Germinal center (tissue), 1 donor: ENCODE data around the gene MICAL2.
"Not testable (repeated sequence)": the region's sequence is repeated elsewhere in the genome, so short reads cannot be mapped to it uniquely, and the experiment has no call there.

Source experiments
- DNase-seq: peaks from one replicate; pipeline ENCODE4 v3.0.0; 2012; ENCODE audit warnings: mixed read lengths, low spot score

Gene MICAL2

GRCh38 chr11:12135185-12135584, 24.8 kb downstream of the MICAL2 start:
- DNase-seq: no peak

GRCh38 chr11:12137005-12137690, 26.8 kb downstream of the MICAL2 start:
- no peak for DNase-seq

GRCh38 chr11:12137938-12138731, 27.7 kb downstream of the MICAL2 start:
- no peak for DNase-seq

DNA sequence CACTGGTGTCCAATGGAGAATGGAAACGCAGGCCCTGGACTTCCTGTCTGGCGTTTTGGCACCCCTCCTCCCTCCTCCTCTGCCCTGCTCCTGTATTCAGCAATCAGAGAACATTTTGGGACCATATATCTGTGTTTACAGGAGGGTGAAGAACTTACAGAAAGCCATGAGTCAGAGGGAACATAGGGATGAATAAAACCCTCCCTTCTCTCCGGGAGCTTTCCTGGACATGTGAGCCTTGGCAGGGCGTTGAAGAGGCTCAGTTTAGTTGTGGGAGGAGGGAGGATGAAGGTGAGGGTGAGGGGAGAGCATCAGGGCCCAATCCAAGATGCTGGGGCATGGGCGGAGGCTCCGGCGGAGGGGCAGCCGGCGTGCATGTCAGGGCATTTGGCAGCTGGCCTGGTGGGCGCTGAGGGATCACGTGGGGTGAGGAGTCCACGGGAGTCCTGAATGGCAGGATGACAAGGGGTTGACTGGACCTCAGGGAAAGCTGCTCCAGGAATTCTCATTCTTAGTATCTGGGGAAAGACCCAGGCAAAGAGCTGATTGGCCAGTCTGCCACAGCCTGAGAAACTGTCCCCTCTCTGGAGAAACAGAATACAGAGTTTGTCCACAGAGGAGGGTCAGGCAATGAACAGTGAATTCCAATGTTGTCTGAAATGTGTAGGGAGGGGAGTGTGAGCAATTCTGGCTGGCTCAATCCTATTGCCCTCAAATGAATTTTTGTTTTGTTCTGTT, 28.9 kb downstream of the MICAL2 start:
- no peak for DNase-seq

DNA sequence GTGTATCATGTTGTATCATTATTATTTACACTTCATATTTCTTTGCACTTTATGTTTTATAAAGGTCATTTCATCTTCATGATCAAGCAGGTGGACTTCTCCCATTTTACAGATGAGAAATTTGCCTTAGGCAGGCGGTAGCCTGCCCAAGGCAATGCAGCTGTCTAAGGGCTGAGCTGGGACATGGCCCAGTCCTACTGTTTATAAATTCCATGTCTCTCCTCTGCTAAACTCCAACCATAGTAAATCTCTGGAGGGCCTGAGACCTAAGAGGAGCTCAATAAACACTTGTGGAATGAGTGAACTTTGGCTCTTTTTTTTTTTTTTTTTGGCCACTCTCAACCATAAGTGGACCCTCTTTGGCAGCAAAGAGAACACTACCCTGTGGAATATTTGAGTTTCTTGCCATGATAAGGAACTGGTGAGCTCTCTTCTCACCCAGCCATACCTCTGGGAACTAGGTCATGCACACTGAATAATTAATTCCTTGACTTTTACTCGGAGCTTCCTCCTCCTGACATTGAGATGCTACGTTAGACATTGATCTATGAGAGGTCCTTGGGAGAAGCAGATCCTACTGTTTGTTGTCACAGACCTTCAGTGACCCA, 29.9 kb downstream of the MICAL2 start:
- no peak for DNase-seq

- no peak for DNase-seq
Observed at GRCh38 chr11:12141283-12141682, 30.9 kb downstream of the MICAL2 start.

GRCh38 chr11:12142176-12142575, 31.8 kb downstream of the MICAL2 start:
- DNase-seq: no peak

DNA sequence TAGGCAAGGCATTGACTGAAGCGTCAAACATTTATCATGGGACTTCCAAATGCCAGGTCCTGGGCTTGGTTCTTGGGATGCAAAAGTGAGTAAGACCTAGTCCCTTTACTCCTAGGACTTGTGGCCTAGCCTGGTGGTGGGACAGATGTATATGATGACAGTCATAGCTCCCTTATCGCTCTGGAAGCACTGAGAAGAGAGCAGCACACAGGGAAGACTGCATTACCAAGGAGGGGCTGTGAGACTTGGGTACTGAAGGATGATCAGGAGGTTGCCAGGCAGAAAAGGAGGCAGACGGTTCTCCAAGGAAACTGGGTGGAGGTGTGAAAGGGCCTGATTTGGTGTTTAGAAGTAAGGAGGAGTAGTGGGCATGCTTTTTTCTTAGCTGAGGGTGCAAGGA, 32.5 kb downstream of the MICAL2 start:
- DNase-seq: no peak

- no peak for DNase-seq
Observed at GRCh38 chr11:12143461-12144258, 33.3 kb downstream of the MICAL2 start.

DNA sequence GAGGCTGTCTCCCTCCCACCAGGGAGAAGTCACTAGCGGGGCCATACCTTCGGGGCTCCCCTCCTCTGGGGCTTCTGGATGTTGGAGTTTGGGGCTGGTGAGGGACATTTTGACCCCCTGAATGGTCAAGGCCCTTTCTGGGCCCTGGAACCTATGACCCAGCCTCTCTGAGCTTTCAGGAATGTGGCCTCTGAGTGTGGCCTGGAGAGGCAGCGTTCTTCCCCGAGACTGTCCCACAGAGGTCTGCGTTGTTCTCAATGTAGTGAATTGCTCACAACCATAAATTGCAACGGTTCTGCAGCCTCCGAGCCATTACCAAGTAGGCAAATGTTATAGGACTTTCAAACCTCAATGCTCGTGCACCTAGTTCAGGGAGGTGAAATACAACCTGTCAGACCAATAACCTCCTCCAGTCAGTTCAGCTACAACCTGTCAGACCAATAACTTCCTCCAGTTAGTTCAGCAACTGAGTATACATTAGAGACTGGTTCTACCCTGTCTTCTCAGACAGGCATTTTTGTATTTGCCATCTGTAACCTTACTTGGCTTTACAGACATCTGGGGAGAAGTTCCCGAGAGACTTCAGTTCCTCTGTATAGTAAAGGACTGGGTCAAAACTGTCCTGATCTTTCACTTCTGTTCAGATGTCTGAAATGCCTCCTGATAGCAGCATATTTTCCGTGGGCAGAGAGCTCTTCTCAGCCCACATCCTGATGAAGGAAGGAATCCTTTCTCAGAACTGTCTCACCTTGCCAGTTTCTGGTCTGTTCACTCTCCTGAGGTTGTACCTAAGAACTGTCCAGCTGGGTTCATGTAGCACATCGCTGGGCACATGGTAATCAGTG, 34.2 kb downstream of the MICAL2 start:
- no peak for DNase-seq

GRCh38 chr11:12146678-12147077, 36.3 kb downstream of the MICAL2 start:
- not testable (repeated sequence) for DNase-seq

DNA sequence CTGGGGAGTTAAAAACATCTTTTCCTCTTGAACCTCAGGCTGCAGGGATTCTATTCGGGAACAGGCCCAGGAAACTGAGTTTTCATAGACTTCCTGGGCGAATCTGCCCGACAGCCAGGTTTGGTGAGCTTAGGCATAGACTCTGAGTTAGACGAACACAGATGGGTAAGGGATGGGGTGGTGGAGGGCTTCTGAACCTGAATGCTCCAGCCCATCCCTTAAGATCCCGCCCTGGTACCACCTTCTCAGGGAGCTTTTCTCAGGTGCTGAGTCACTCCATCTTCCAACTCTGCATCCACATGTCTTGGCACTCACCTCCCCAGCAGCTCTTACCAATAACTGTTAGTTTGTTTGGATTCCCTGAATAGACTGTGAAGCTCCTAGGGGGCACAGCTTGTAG, 37.4 kb downstream of the MICAL2 start:
- DNase-seq: no peak

DNA sequence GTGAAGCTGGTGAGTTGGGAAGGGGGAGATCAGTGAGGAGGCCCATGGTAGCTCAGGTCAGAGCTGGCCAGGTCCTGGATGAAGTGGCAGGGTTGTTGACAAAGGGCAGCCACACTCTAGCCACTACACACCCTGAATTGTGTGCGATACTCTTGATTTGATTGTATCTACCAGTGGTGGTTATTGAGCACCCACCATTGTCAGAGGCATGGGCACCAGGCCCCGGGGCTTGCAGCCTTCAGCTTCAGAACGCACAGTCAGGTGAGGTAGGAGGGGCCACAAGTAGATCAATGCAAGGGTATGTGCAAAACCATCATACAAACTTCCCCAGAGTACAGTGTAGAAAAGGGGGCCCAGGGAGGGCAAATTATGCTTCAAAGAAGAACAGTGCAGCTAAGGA, 38.1 kb downstream of the MICAL2 start:
- DNase-seq: no peak

- DNase-seq: no peak
Observed at GRCh38 chr11:12148882-12149281, 38.5 kb downstream of the MICAL2 start.

DNA sequence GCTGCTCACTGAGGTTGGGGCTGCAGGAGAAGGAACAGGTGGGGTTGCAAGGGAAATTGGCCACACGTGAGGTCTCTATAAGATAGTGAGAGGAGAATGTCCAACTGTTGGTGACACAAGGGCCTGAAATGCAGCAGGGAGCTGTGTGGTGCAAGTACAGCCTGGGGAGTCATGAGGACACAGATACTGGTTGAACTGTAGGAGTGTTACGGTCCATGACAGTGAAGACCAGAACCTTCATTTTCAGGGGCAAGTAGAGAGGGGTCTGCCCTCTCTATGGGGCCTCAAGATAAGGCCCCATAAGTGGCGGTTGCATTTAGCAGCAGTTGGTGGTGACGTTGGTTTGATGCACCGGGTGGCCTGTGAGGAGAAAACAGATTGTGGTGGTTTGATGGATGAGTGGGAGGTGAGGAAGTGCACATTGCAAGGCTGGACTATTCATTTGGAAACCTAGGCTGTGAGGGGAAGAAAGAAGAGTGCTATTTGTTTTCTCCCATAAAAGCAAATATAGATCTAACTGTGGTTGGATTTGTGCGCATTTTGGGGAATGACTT, 39.4 kb downstream of the MICAL2 start:
- no peak for DNase-seq

- DNase-seq: no peak
Observed at GRCh38 chr11:12150831-12151382, 40.5 kb downstream of the MICAL2 start.

DNA sequence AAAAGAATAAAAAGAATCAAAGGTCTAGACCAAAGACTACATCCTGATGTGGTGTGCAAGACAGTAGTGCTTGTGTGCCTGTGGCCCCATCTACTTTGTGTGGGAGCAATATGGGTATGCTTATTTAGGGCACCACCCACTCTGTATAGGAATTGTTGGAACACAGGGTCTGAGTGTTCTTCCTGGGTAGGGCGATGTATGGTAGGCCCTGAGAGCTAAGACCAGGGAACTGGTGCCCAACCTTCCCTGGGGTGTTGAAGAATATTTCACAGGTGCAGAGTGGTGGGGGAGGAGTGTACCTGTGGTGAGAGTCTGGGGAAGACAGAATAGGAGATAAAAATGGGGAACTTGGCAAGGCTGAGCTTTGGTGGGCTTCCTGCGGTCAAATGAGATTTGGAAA, 41.9 kb downstream of the MICAL2 start:
- no peak for DNase-seq

GRCh38 chr11:12154871-12155668, 44.7 kb downstream of the MICAL2 start:
- no peak for DNase-seq

DNA sequence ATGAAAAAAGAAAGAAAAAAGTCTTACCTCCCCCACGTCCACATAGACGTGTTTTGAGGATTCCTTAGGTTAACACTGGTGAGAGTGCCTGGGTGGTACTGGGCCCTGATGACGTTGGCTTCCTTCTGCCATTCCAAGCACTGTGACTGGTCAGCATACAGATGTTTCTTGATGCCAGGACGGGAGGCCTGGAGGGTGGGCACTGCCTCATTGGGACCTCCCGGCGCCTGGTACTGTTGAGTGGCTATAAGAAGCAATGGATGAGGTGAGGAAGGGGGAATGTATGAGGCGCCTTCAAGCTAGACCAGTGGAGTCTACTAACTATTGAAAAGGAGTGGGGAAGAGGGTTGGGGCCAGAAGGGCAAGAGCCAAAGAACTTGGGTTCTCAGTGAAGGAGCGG, 45.3 kb downstream of the MICAL2 start:
- no peak for DNase-seq
